ENCODE measurements around the gene PSTK. TPM values are rescaled to one million over a fixed set of nuclear protein-coding genes. Genes with fewer than 3 reads are reported as not detected.

Gene PSTK
- total and polyA plus RNA-seq, 10 of the 15 experiments (the other 5 are each of a cell fraction or from before 2014, with no cell fraction given), result 1.8 to 7.1 (median 3.4) TPM

- Histone ChIP-seq H3K9me3 (replicated peaks; ENCODE audit: control insufficient read depth, insufficient read depth, low read length) (peaks cover 4% of the 10 kb centered on the region; the same call in 2 of the 3 replicates), H3K4me2 (ENCODE audit: control insufficient read depth, insufficient read depth) (no peak overlapping the region), H3K4me3 (no peak overlapping the region), H3K27me3 (replicated peaks in 1 of 2; ENCODE audit: control insufficient read depth in 2 of 2, insufficient read depth in 2 of 2, low read length in 1 of 2) (peaks cover 0 to 3% of the 10 kb centered on the region in 2 experiments; a peak in 1 of 4 replicates), H3K4me1 (ENCODE audit: control insufficient read depth, insufficient read depth, low read length) (peaks cover 5% of the 10 kb centered on the region), H3K9ac (ENCODE audit: control insufficient read depth, insufficient read depth, low read length) (no peak overlapping the region), H3K27ac (ENCODE audit: control insufficient read depth, insufficient read depth) (no peak overlapping the region), H4K20me1 (ENCODE audit: control insufficient read depth, insufficient read depth) (no peaks in the 10 kb centered on the region), H3K36me3 (ENCODE audit: control insufficient read depth in 2 of 2, insufficient read depth in 2 of 2, low read length in 1 of 2) (no peaks in the 10 kb centered on the region), H3K79me2 (ENCODE audit: control insufficient read depth, insufficient read depth, low read length) (peaks cover 4% of the 10 kb centered on the region), H2AFZ (ENCODE audit: control insufficient read depth, low read depth, low read length) (no peak overlapping the region)
- ATAC-seq, result no peak
- CTCF ChIA-PET, result interaction anchor here (0.6 to 1.4 kb wide), 4 partner anchors 9 to 152 kb away, joined by 3 to 4 read pairs (median 4); partner anchors contain the start of gene PSTK
- RAD21 ChIA-PET (ENCODE audit: unreplicated experiment), result no interaction called here
- FAIRE-seq, result no peak
- in situ Hi-C loops (cut with MboI), result no loop called here
- POLR2A ChIA-PET, result no interaction called here
- SMC1A ChIA-PET (ENCODE audit: uncharacterized antibody, unreplicated experiment), result interaction anchor here (1.0 to 3.4 kb wide), 5 partner anchors 10 to 48 kb away, joined by 3 to 11 read pairs (median 3); no protein-coding TSS in a partner anchor
- 74% methylated on average over 5 of the region's 5 CpGs for WGBS (ENCODE audit: insufficient coverage, insufficient replicate concordance, low lambda C conversion rate, missing lambda C conversion rate)
- DNase-seq (ENCODE audit: low read depth, low spot score), result no peak
- no TSS peak for BruUV-seq (replicated peaks)
- intact Hi-C loops (cut with micrococcal nuclease; ENCODE audit: unreplicated experiment), result no loop called here
- no peak for TF ChIP-seq POLR2A (IDR thresholded peaks at IDR 0.05; ENCODE audit: low read depth, low read length)
- TF ChIP-seq HDAC6 (IDR thresholded peaks at IDR 0.05; ENCODE audit: unreplicated experiment), result no peak
- no peak for TF ChIP-seq HDAC2 (IDR thresholded peaks at IDR 0.05)
- no peak for TF ChIP-seq RB1 (IDR thresholded peaks at IDR 0.05; ENCODE audit: borderline replicate concordance)
- TF ChIP-seq CBFB (IDR thresholded peaks at IDR 0.05; ENCODE audit: low read depth), result no peak
- no peak for TF ChIP-seq EGR1 (IDR thresholded peaks at IDR 0.05; ENCODE audit: borderline replicate concordance in 1 of 2, low read depth in 2 of 2, low read length in 2 of 2)
These were observed 22.7 kb upstream of the PSTK start for GRCh38 chr10:122957474-122957873.

DNA sequence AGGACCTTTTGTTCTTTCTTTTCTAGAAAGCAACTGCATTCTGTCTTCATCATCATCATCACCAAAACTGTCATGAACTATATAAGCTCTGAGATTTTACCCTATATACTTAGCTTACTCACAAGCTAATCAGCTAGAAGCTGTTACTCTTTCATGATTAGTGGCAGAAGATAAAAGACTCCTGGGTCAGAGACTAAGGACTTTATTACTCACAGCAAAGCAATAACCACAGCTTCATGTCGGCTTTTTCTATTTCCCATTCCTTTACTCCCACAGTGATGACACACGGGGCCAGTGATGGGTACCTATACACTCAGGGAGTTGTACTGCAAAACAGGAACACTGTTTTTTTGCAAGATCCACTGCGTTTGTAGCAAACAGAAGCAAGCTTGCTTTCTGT is 17.8 kb upstream of the PSTK start:
- Histone ChIP-seq H3K79me2 (ENCODE audit: control insufficient read depth, insufficient read depth, low read length) (no peaks in the 10 kb centered on the region), H3K4me1 (ENCODE audit: control insufficient read depth, insufficient read depth, low read length) (no peaks in the 10 kb centered on the region), H3K27ac (ENCODE audit: control insufficient read depth, insufficient read depth) (no peak overlapping the region), H3K36me3 (ENCODE audit: control insufficient read depth in 2 of 2, insufficient read depth in 2 of 2, low read length in 1 of 2) (no peaks in the 10 kb centered on the region), H3K9me3 (replicated peaks; ENCODE audit: control insufficient read depth, insufficient read depth, low read length) (no peaks in the 10 kb centered on the region; the same call in 2 of the 3 replicates), H3K4me3 (no peak overlapping the region), H3K27me3 (replicated peaks in 1 of 2; ENCODE audit: control insufficient read depth in 2 of 2, insufficient read depth in 2 of 2, low read length in 1 of 2) (peaks cover 0 to 3% of the 10 kb centered on the region in 2 experiments; a peak in 1 of 4 replicates), H2AFZ (ENCODE audit: control insufficient read depth, low read depth, low read length) (no peak overlapping the region), H4K20me1 (ENCODE audit: control insufficient read depth, insufficient read depth) (no peaks in the 10 kb centered on the region), H3K9ac (ENCODE audit: control insufficient read depth, insufficient read depth, low read length) (no peak overlapping the region), H3K4me2 (ENCODE audit: control insufficient read depth, insufficient read depth) (no peak overlapping the region)
- WGBS (ENCODE audit: insufficient coverage, insufficient replicate concordance, low lambda C conversion rate, missing lambda C conversion rate), result 24% methylated on average over 3 of the region's 3 CpGs
- ChIA-PET CTCF (interaction anchor here (1.5 kb wide), 1 partner anchor 9 kb away, joined by 5 read pairs; no protein-coding TSS in a partner anchor), POLR2A (interaction anchor here (0.7 kb wide), 1 partner anchor 46 kb away, joined by 5 read pairs; no protein-coding TSS in a partner anchor), SMC1A (ENCODE audit: uncharacterized antibody, unreplicated experiment) (interaction anchor here (1.4 kb wide), 1 partner anchor 11 kb away, joined by 4 read pairs; no protein-coding TSS in a partner anchor), RAD21 (ENCODE audit: unreplicated experiment) (interaction anchor here (1.1 kb wide), 1 partner anchor 43 kb away, joined by 3 read pairs; no protein-coding TSS in a partner anchor)
- ATAC-seq (no peak), FAIRE-seq (no peak), DNase-seq (ENCODE audit: low read depth, low spot score) (no peak)
- BruUV-seq (replicated peaks), result no TSS peak
- intact Hi-C loops (cut with micrococcal nuclease; ENCODE audit: unreplicated experiment) (no loop called here), in situ Hi-C loops (cut with MboI) (no loop called here)
- no peak for TF ChIP-seq IKZF2 (IDR thresholded peaks at IDR 0.05)
- no peak for TF ChIP-seq EP300 (IDR thresholded peaks at IDR 0.05; ENCODE audit: borderline replicate concordance in 1 of 2, control insufficient read depth in 1 of 2, low read depth in 2 of 2, low read length in 2 of 2)
- TF ChIP-seq PAX5 (IDR thresholded peaks at IDR 0.05; ENCODE audit: borderline replicate concordance, low read depth, low read length), result no peak
- TF ChIP-seq, protein P1, sequence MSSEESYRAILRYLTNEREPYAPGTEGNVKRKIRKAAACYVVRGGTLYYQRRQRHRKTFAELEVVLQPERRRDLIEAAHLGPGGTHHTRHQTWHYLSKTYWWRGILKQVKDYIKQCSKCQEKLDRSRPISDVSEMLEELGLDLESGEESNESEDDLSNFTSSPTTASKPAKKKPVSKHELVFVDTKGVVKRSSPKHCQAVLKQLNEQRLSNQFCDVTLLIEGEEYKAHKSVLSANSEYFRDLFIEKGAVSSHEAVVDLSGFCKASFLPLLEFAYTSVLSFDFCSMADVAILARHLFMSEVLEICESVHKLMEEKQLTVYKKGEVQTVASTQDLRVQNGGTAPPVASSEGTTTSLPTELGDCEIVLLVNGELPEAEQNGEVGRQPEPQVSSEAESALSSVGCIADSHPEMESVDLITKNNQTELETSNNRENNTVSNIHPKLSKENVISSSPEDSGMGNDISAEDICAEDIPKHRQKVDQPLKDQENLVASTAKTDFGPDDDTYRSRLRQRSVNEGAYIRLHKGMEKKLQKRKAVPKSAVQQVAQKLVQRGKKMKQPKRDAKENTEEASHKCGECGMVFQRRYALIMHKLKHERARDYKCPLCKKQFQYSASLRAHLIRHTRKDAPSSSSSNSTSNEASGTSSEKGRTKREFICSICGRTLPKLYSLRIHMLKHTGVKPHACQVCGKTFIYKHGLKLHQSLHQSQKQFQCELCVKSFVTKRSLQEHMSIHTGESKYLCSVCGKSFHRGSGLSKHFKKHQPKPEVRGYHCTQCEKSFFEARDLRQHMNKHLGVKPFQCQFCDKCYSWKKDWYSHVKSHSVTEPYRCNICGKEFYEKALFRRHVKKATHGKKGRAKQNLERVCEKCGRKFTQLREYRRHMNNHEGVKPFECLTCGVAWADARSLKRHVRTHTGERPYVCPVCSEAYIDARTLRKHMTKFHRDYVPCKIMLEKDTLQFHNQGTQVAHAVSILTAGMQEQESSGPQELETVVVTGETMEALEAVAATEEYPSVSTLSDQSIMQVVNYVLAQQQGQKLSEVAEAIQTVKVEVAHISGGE (CRISPR knock-in tag; IDR thresholded peaks at IDR 0.05), result no peak
- no peak for TF ChIP-seq HDAC2 (IDR thresholded peaks at IDR 0.05)
- no peak for TF ChIP-seq EGR1 (IDR thresholded peaks at IDR 0.05; ENCODE audit: borderline replicate concordance in 1 of 2, low read depth in 2 of 2, low read length in 2 of 2)

Data from GM12878 (cell line).